Measurements from ENCODE around the gene RAD51B.

Gene RAD51B

GRCh38 chr14:68668028-68668427 lies 848.4 kb downstream of the RAD51B start:
- Histone ChIP-seq H3K27me3 (replicated peaks; ENCODE audit: insufficient read depth, low read length) (no peaks in the 10 kb centered on the region), H3K79me2 (ENCODE audit: low read length) (no peaks in the 10 kb centered on the region), H3K9ac (ENCODE audit: low read length) (no peak overlapping the region), H3K36me3 (replicated peaks; ENCODE audit: insufficient read depth, low read length) (no peaks in the 10 kb centered on the region), H3K4me1 (ENCODE audit: low read length) (no peaks in the 10 kb centered on the region), H3K4me2 (ENCODE audit: low read depth, low read length) (no peak overlapping the region), H3K27ac (ENCODE audit: low read length) (no peak overlapping the region), H3K9me2 (replicated peaks; ENCODE audit: insufficient read depth, low read length) (no peaks in the 10 kb centered on the region), H4K20me1 (ENCODE audit: insufficient read depth, low read length) (no peaks in the 10 kb centered on the region), H3F3A (ENCODE audit: insufficient read depth, low read length) (no peaks in the 10 kb centered on the region), H3K4me3 (ENCODE audit: low read length) (no peak overlapping the region), H2AFZ (ENCODE audit: low read length) (no peak overlapping the region), H3K9me3 (replicated peaks; ENCODE audit: insufficient read depth, low read length) (no peaks in the 10 kb centered on the region)
- TF ChIP-seq EZH2 (optimal IDR thresholded peaks at IDR 0.05; ENCODE audit: low read depth, low read length) (no peak), EZH2phosphoT487 (IDR thresholded peaks at IDR 0.05; ENCODE audit: low read length) (no peak), CTCF (IDR thresholded peaks at IDR 0.05; ENCODE audit: low read length) (no peak)
- no peak for DNase-seq

- TF ChIP-seq EZH2 (optimal IDR thresholded peaks at IDR 0.05; ENCODE audit: low read depth, low read length): no peak
- no peak for TF ChIP-seq EZH2phosphoT487 (IDR thresholded peaks at IDR 0.05; ENCODE audit: low read length)
- no peak for TF ChIP-seq CTCF (IDR thresholded peaks at IDR 0.05; ENCODE audit: low read length)
- no peak overlapping the region for H3K9ac ChIP-seq (ENCODE audit: low read length)
- H3K27ac ChIP-seq (ENCODE audit: low read length): no peak overlapping the region
- no peaks in the 10 kb centered on the region for H4K20me1 ChIP-seq (ENCODE audit: insufficient read depth, low read length)
- no peaks in the 10 kb centered on the region for H3F3A ChIP-seq (ENCODE audit: insufficient read depth, low read length)
- H3K9me2 ChIP-seq (replicated peaks; ENCODE audit: insufficient read depth, low read length): no peaks in the 10 kb centered on the region
- H3K9me3 ChIP-seq (replicated peaks; ENCODE audit: insufficient read depth, low read length): no peaks in the 10 kb centered on the region
- DNase-seq: no peak
- H3K27me3 ChIP-seq (replicated peaks; ENCODE audit: insufficient read depth, low read length): no peaks in the 10 kb centered on the region
- no peak overlapping the region for H3K4me3 ChIP-seq (ENCODE audit: low read length)
- no peak overlapping the region for H2AFZ ChIP-seq (ENCODE audit: low read length)
- H3K4me2 ChIP-seq (ENCODE audit: low read depth, low read length): no peak overlapping the region
- no peaks in the 10 kb centered on the region for H3K36me3 ChIP-seq (replicated peaks; ENCODE audit: insufficient read depth, low read length)
- no peaks in the 10 kb centered on the region for H3K4me1 ChIP-seq (ENCODE audit: low read length)
- no peaks in the 10 kb centered on the region for H3K79me2 ChIP-seq (ENCODE audit: low read length)
Observed at GRCh38 chr14:68668531-68668930, 849.0 kb downstream of the RAD51B start.

- Histone ChIP-seq H3K27me3 (replicated peaks; ENCODE audit: insufficient read depth, low read length) (no peaks in the 10 kb centered on the region), H3K9me3 (replicated peaks; ENCODE audit: insufficient read depth, low read length) (no peaks in the 10 kb centered on the region), H3F3A (ENCODE audit: insufficient read depth, low read length) (no peaks in the 10 kb centered on the region), H3K4me2 (ENCODE audit: low read depth, low read length) (no peak overlapping the region), H3K4me1 (ENCODE audit: low read length) (no peaks in the 10 kb centered on the region), H4K20me1 (ENCODE audit: insufficient read depth, low read length) (no peaks in the 10 kb centered on the region), H3K4me3 (ENCODE audit: low read length) (no peak overlapping the region), H3K36me3 (replicated peaks; ENCODE audit: insufficient read depth, low read length) (no peaks in the 10 kb centered on the region), H3K27ac (ENCODE audit: low read length) (no peak overlapping the region), H2AFZ (ENCODE audit: low read length) (no peak overlapping the region), H3K79me2 (ENCODE audit: low read length) (no peaks in the 10 kb centered on the region), H3K9ac (ENCODE audit: low read length) (no peak overlapping the region), H3K9me2 (replicated peaks; ENCODE audit: insufficient read depth, low read length) (no peaks in the 10 kb centered on the region)
- no peak for DNase-seq
- TF ChIP-seq EZH2 (optimal IDR thresholded peaks at IDR 0.05; ENCODE audit: low read depth, low read length): no peak
- TF ChIP-seq EZH2phosphoT487 (IDR thresholded peaks at IDR 0.05; ENCODE audit: low read length): no peak
- TF ChIP-seq CTCF (IDR thresholded peaks at IDR 0.05; ENCODE audit: low read length): no peak
Observed at GRCh38 chr14:68669111-68669511, 849.5 kb downstream of the RAD51B start.
